GM18507 (cell line): Measurements from ENCODE around the gene PAX1.

Experiments
- DNase-seq: peaks from one replicate; pipeline ENCODE4 v3.0.0; 2011; ENCODE audit warnings: low read depth; ENCODE audit not compliant: insufficient read length; ENCODE audit errors: extremely low spot score
- FAIRE-seq: peaks from 2 replicates; lab custom pipeline; 2011; peaks lifted over from hg19 to GRCh38; lab: Jason Lieb, UNC

PAX1 gene

GRCh38 chr20:21705575-21706260, at the start of gene PAX1:
Gene PAX1, plus strand, starts transcription at chr20:21705664. Its CDS starts 49 bp downstream, at chr20:21705713.
- DNase-seq: no peak
- FAIRE-seq: no peak

- FAIRE-seq: no peak
- DNase-seq: no peak
Measured at GRCh38 chr20:21656308-21657067, 49.0 kb upstream of the PAX1 start.

- DNase-seq: no peak
- FAIRE-seq: no peak
Measured at GRCh38 chr20:21661488-21662055, 43.9 kb upstream of the PAX1 start.

- DNase-seq: no peak
- FAIRE-seq: no peak
Measured at GRCh38 chr20:21663465-21663864, 42.0 kb upstream of the PAX1 start.

GRCh38 chr20:21665687-21666446, 39.6 kb upstream of the PAX1 start:
- DNase-seq: no peak
- no peak for FAIRE-seq

GRCh38 chr20:21670126-21670525, 35.3 kb upstream of the PAX1 start:
- no peak for FAIRE-seq
- DNase-seq: no peak

- FAIRE-seq: no peak
- DNase-seq: no peak
Measured at GRCh38 chr20:21670981-21671380, 34.5 kb upstream of the PAX1 start.

- DNase-seq: no peak
- FAIRE-seq: no peak
Measured at GRCh38 chr20:21677261-21677660, 28.2 kb upstream of the PAX1 start.

GRCh38 chr20:21677781-21678180, 27.7 kb upstream of the PAX1 start:
- no peak for FAIRE-seq

GRCh38 chr20:21681234-21681921, 24.1 kb upstream of the PAX1 start:
- DNase-seq (no peak), FAIRE-seq (no peak)

More at GRCh38 chr20:21677781-21678180, 27.7 kb upstream of the PAX1 start:
- no peak for DNase-seq

GRCh38 chr20:21681922-21682318, 23.5 kb upstream of the PAX1 start:
- DNase-seq (no peak), FAIRE-seq (no peak)

GRCh38 chr20:21682521-21682954, 22.9 kb upstream of the PAX1 start:
- no peak for DNase-seq
- no peak for FAIRE-seq

- FAIRE-seq (no peak), DNase-seq (no peak)
Measured at GRCh38 chr20:21684671-21685070, 20.8 kb upstream of the PAX1 start.

GRCh38 chr20:21685981-21686380, 19.5 kb upstream of the PAX1 start:
- no peak for FAIRE-seq
- no peak for DNase-seq

- no peak for DNase-seq
- no peak for FAIRE-seq
Measured at GRCh38 chr20:21693322-21693721, 12.1 kb upstream of the PAX1 start.

- no peak for DNase-seq
Measured at GRCh38 chr20:21698494-21699215, 6.8 kb upstream of the PAX1 start.

GRCh38 chr20:21699216-21699508, 6.3 kb upstream of the PAX1 start:
- FAIRE-seq (no peak), DNase-seq (no peak)

More at GRCh38 chr20:21698494-21699215, 6.8 kb upstream of the PAX1 start:
- no peak for FAIRE-seq

- DNase-seq: no peak
- FAIRE-seq: no peak
Measured at GRCh38 chr20:21701171-21701876, 4.1 kb upstream of the PAX1 start.
